ENCODE measurements around the gene RAET1E.
"Not testable (repeated sequence)": the region's sequence is repeated elsewhere in the genome, so short reads cannot be mapped to it uniquely, and the experiment has no call there.

Gene RAET1E

GRCh38 chr6:149918151-149918905 is 20.4 kb upstream of the RAET1E start:
- no peaks in the 10 kb centered on the region; a peak in 2 of 22 replicates for H4K20me1 ChIP-seq
- no peaks in the 10 kb centered on the region for H3K36me3 ChIP-seq
- H3K4me3 ChIP-seq = no peak overlapping the region
- H3K27ac ChIP-seq = no peak overlapping the region
- H3K4me2 ChIP-seq = no peak overlapping the region
- H3K27me3 ChIP-seq = peaks cover 26 to 37% (median 35%) of the 10 kb centered on the region in 11 experiments
- no peak overlapping the region for H3K9ac ChIP-seq
- peaks cover 7 to 15% (median 10%) of the 10 kb centered on the region in 11 experiments for H3K9me3 ChIP-seq (replicated peaks in 1 of 11)
- H3K4me1 ChIP-seq = peaks cover 0 to 5% (median 0%) of the 10 kb centered on the region in 10 experiments; a peak in 1 of 20 replicates
- TF ChIP-seq Cebpa-rat (IDR thresholded peaks at IDR 0.05) = no peak

- H3K27ac ChIP-seq = no peak overlapping the region
- no peak overlapping the region for H3K9ac ChIP-seq
- H4K20me1 ChIP-seq = no peaks in the 10 kb centered on the region; a peak in 2 of 22 replicates
- H3K4me3 ChIP-seq = no peak overlapping the region
- peaks cover 20 to 30% (median 29%) of the 10 kb centered on the region in 11 experiments for H3K27me3 ChIP-seq
- no peak for TF ChIP-seq Cebpa-rat (IDR thresholded peaks at IDR 0.05)
- peaks cover 0 to 1% (median 0%) of the 10 kb centered on the region in 10 experiments; a peak in 1 of 20 replicates for H3K4me1 ChIP-seq
- H3K36me3 ChIP-seq = no peaks in the 10 kb centered on the region
- H3K4me2 ChIP-seq = no peak overlapping the region
- peaks cover under 1 to 9% (median 4%) of the 10 kb centered on the region in 11 experiments; a peak in 19 of 22 replicates for H3K9me3 ChIP-seq (replicated peaks in 1 of 11)
Measured at GRCh38 chr6:149917679-149918078, 19.8 kb upstream of the RAET1E start.

GRCh38 chr6:149915970-149916865 is 18.3 kb upstream of the RAET1E start:
- H3K27me3 ChIP-seq = peaks cover 5 to 16% (median 14%) of the 10 kb centered on the region in 11 experiments
- H3K4me2 ChIP-seq = no peak overlapping the region
- H3K4me3 ChIP-seq = no peak overlapping the region
- no peaks in the 10 kb centered on the region; a peak in 2 of 22 replicates for H4K20me1 ChIP-seq
- H3K4me1 ChIP-seq = no peaks in the 10 kb centered on the region
- no peaks in the 10 kb centered on the region for H3K36me3 ChIP-seq
- TF ChIP-seq Cebpa-rat (IDR thresholded peaks at IDR 0.05) = no peak
- H3K9ac ChIP-seq = no peak overlapping the region
- H3K9me3 ChIP-seq (replicated peaks in 1 of 11) = no peaks in the 10 kb centered on the region
- no peak overlapping the region for H3K27ac ChIP-seq

- H3K36me3 ChIP-seq = peaks cover 0 to 4% (median 0%) of the 10 kb centered on the region in 11 experiments; a peak in 2 of 22 replicates
Measured at GRCh38 chr6:149913540-149914240, 15.8 kb upstream of the RAET1E start.

GRCh38 chr6:149913085-149913484 is 15.2 kb upstream of the RAET1E start:
- TF ChIP-seq Cebpa-rat (IDR thresholded peaks at IDR 0.05) = no peak
- Histone ChIP-seq H3K9ac (no peak overlapping the region), H3K27ac (no peak overlapping the region), H3K27me3 (no peaks in the 10 kb centered on the region), H3K4me1 (no peaks in the 10 kb centered on the region), H4K20me1 (no peaks in the 10 kb centered on the region; a peak in 1 of 22 replicates), H3K9me3 (replicated peaks in 1 of 11) (peaks cover 19 to 27% (median 23%) of the 10 kb centered on the region in 11 experiments), H3K4me2 (no peak overlapping the region), H3K4me3 (no peak overlapping the region), H3K36me3 (peaks cover 0 to 7% (median 0%) of the 10 kb centered on the region in 11 experiments; a peak in 3 of 22 replicates)

More at GRCh38 chr6:149913540-149914240, 15.8 kb upstream of the RAET1E start:
- no peaks in the 10 kb centered on the region for H3K4me1 ChIP-seq
- no peak overlapping the region for H3K27ac ChIP-seq
- no peaks in the 10 kb centered on the region; a peak in 1 of 22 replicates for H4K20me1 ChIP-seq
- no peak overlapping the region for H3K9ac ChIP-seq
- peaks cover 13 to 21% (median 17%) of the 10 kb centered on the region in 11 experiments for H3K9me3 ChIP-seq (replicated peaks in 1 of 11)
- TF ChIP-seq Cebpa-rat (IDR thresholded peaks at IDR 0.05) = no peak
- no peaks in the 10 kb centered on the region for H3K27me3 ChIP-seq
- H3K4me2 ChIP-seq = no peak overlapping the region
- H3K4me3 ChIP-seq = no peak overlapping the region

- not testable (repeated sequence) for H3K4me2 ChIP-seq, H3K36me3 ChIP-seq, H3K4me3 ChIP-seq, H4K20me1 ChIP-seq, H3K27ac ChIP-seq, H3K4me1 ChIP-seq, H3K27me3 ChIP-seq, H3K9ac ChIP-seq
- peaks cover 23 to 31% (median 27%) of the 10 kb centered on the region in 11 experiments for H3K9me3 ChIP-seq (replicated peaks in 1 of 11)
Measured at GRCh38 chr6:149912680-149913079, 14.8 kb upstream of the RAET1E start.

- H3K9ac ChIP-seq = no peak overlapping the region
- no peak overlapping the region for H3K4me3 ChIP-seq
- H3K36me3 ChIP-seq = peaks cover 0 to 8% (median 0%) of the 10 kb centered on the region in 11 experiments; a peak in 3 of 22 replicates
- H3K4me1 ChIP-seq = peaks cover 8 to 13% (median 11%) of the 10 kb centered on the region in 10 experiments
- no peak overlapping the region for H3K4me2 ChIP-seq
- peaks cover 28 to 36% (median 33%) of the 10 kb centered on the region in 11 experiments for H3K9me3 ChIP-seq (replicated peaks in 1 of 11)
- no peak overlapping the region for H3K27ac ChIP-seq
- TF ChIP-seq Cebpa-rat (IDR thresholded peaks at IDR 0.05) = no peak
- no peaks in the 10 kb centered on the region; a peak in 1 of 22 replicates for H4K20me1 ChIP-seq
- no peaks in the 10 kb centered on the region for H3K27me3 ChIP-seq
Measured at GRCh38 chr6:149910721-149911151, 12.8 kb upstream of the RAET1E start.

GRCh38 chr6:149909701-149910470 is 12.0 kb upstream of the RAET1E start:
- no peak overlapping the region for H3K4me2 ChIP-seq

GRCh38 chr6:149908480-149908879 is 10.6 kb upstream of the RAET1E start:
- not testable (repeated sequence) for H3K36me3 ChIP-seq, H3K27me3 ChIP-seq

More at GRCh38 chr6:149909701-149910470, 12.0 kb upstream of the RAET1E start:
- Histone ChIP-seq H3K27ac (no peak overlapping the region), H3K4me3 (no peak overlapping the region), H3K9ac (no peak overlapping the region), H3K36me3 (peaks cover 0 to 8% (median 0%) of the 10 kb centered on the region in 11 experiments; a peak in 3 of 22 replicates), H3K9me3 (replicated peaks in 1 of 11) (peaks cover 28 to 36% (median 33%) of the 10 kb centered on the region in 11 experiments), H4K20me1 (no peaks in the 10 kb centered on the region; a peak in 1 of 22 replicates), H3K27me3 (no peaks in the 10 kb centered on the region), H3K4me1 (peaks cover 10 to 21% (median 19%) of the 10 kb centered on the region in 10 experiments)
- TF ChIP-seq Cebpa-rat (IDR thresholded peaks at IDR 0.05) = no peak

More at GRCh38 chr6:149908480-149908879, 10.6 kb upstream of the RAET1E start:
- H4K20me1 ChIP-seq, H3K9ac ChIP-seq, H3K4me2 ChIP-seq, H3K27ac ChIP-seq: not testable (repeated sequence)
- peaks cover 10 to 31% (median 19%) of the 10 kb centered on the region in 10 experiments for H3K4me1 ChIP-seq
- H3K9me3 ChIP-seq (replicated peaks in 1 of 11) = peaks cover 28 to 36% (median 33%) of the 10 kb centered on the region in 11 experiments
- peak overlapping the region in 2 of 10 experiments; percentile 2 to 24; a peak in 1 of 20 replicates for H3K4me3 ChIP-seq
